Ovary (tissue), 3 donors: ENCODE measurements around the gene COG5.

Experiments
- CTCF ChIP-seq, 3 donors: fragments of 450-650 bp in 2 of 3; fragments of 200-600 bp in 1 of 3; IDR thresholded peaks; one replicate each; pipeline versions ENCODE4 v1.5.1 to v1.8.0; 2016 to 2022; ENCODE audit warnings: antibody characterized with exemption in 3 of 3, mild to moderate bottlenecking in 1 of 3
- POLR2A ChIP-seq: fragments of 450-650 bp; IDR thresholded peaks from one replicate; pipeline ENCODE4 v1.6.1; 2017; ENCODE audit warnings: antibody characterized with exemption, mild to moderate bottlenecking, moderate library complexity
- donor health status: DM: no; HTN: no; CAD: no.

GRCh38 chr7:107610323-107610722 is 46.6 kb upstream of the COG5 start:
- TF ChIP-seq CTCF (IDR thresholded peaks at IDR 0.05) (no peak), POLR2A (no peak)
